Brain microvascular endothelial cell (primary cell): ENCODE results near the gene DEGS2.

Source experiments
- DNase-seq: peaks from one replicate; pipeline ENCODE4 v3.0.0-alpha.2; 2020
- H3K27ac ChIP-seq: fragments of 250-450 bp; sonication (Bioruptor Pico); 2 replicates; pipeline ENCODE4 v1.5.1; 2020; ENCODE audit warnings: mild to moderate bottlenecking, moderate library complexity
- H3K27me3 ChIP-seq: fragments of 250-450 bp; sonication (Bioruptor Pico); replicated peaks from 2 replicates; pipeline ENCODE4 v1.5.1; 2020; ENCODE audit warnings: mild to moderate bottlenecking
- H3K36me3 ChIP-seq: fragments of 250-450 bp; sonication (Bioruptor Pico); replicated peaks from 2 replicates; pipeline ENCODE4 v1.5.1; 2020; ENCODE audit warnings: mild to moderate bottlenecking
- H3K4me3 ChIP-seq: 2 replicates; pipeline ENCODE4 v1.5.1; 2011; ENCODE audit warnings: low read depth, mild to moderate bottlenecking, control low read depth, low read length, moderate library complexity
- CTCF ChIP-seq: IDR thresholded peaks from 2 replicates; pipeline ENCODE4 v1.5.1; 2011; ENCODE audit warnings: low read depth, mild to moderate bottlenecking, moderate library complexity, low read length, control low read depth, inconsistent platforms; ENCODE audit errors: missing control alignments
- in situ Hi-C: cut with HindIII; loops from 2 replicates; pipeline ENCODE4 v1.10.0; 2017; ENCODE audit warnings: low sequenced_read_pairs, low pct_ligation_motif_present

The DEGS2 gene

GRCh38 chr14:100150932-100151587 lies 8.4 kb downstream of the DEGS2 start:
- Histone ChIP-seq H3K27ac (no peak overlapping the region), H3K4me3 (no peak overlapping the region), H3K36me3 (no peaks in the 10 kb centered on the region), H3K27me3 (no peaks in the 10 kb centered on the region)
- no peak for TF ChIP-seq CTCF
- in situ Hi-C loops, result no loop called here
- DNase-seq, result no peak

GRCh38 chr14:100149851-100150611 lies 9.4 kb downstream of the DEGS2 start:
- no peak overlapping the region for H3K27ac ChIP-seq
- no peaks in the 10 kb centered on the region for H3K27me3 ChIP-seq
- no peak for DNase-seq
- no peak overlapping the region for H3K4me3 ChIP-seq
- no peak for TF ChIP-seq CTCF
- no peaks in the 10 kb centered on the region for H3K36me3 ChIP-seq
- in situ Hi-C loops, result no loop called here

- in situ Hi-C loops, result no loop called here
- no peak overlapping the region for H3K4me3 ChIP-seq
Measured at GRCh38 chr14:100148837-100149731, 10.4 kb downstream of the DEGS2 start.

GRCh38 chr14:100147691-100148464 lies 11.6 kb downstream of the DEGS2 start:
- no peaks in the 10 kb centered on the region for H3K27me3 ChIP-seq
- no peak for TF ChIP-seq CTCF
- H3K27ac ChIP-seq, result no peak overlapping the region
- no peaks in the 10 kb centered on the region for H3K36me3 ChIP-seq
- in situ Hi-C loops, result no loop called here
- H3K4me3 ChIP-seq, result no peak overlapping the region
- DNase-seq, result no peak

More at GRCh38 chr14:100148837-100149731, 10.4 kb downstream of the DEGS2 start:
- Histone ChIP-seq H3K27me3 (no peaks in the 10 kb centered on the region), H3K27ac (no peak overlapping the region), H3K36me3 (no peaks in the 10 kb centered on the region)
- no peak for DNase-seq
- no peak for TF ChIP-seq CTCF

- Histone ChIP-seq H3K27me3 (no peaks in the 10 kb centered on the region), H3K27ac (no peak overlapping the region), H3K36me3 (no peaks in the 10 kb centered on the region), H3K4me3 (no peak overlapping the region)
- DNase-seq, result no peak
- in situ Hi-C loops, result no loop called here
- TF ChIP-seq CTCF, result no peak
Measured at GRCh38 chr14:100147181-100147631, 12.2 kb downstream of the DEGS2 start.
